ENCODE results near the gene GNB3. TPM values are rescaled to one million over a fixed set of nuclear protein-coding genes. Genes with fewer than 3 reads are reported as not detected.
A peak's percentile ranks its signal among the peaks of the same experiment; 100 is the strongest.
"Not testable (repeated sequence)": the region's sequence is repeated elsewhere in the genome, so short reads cannot be mapped to it uniquely, and the experiment has no call there.

GNB3 gene
- total RNA-seq, 1 experiment from 2014 or later: 0.21 TPM

DNA sequence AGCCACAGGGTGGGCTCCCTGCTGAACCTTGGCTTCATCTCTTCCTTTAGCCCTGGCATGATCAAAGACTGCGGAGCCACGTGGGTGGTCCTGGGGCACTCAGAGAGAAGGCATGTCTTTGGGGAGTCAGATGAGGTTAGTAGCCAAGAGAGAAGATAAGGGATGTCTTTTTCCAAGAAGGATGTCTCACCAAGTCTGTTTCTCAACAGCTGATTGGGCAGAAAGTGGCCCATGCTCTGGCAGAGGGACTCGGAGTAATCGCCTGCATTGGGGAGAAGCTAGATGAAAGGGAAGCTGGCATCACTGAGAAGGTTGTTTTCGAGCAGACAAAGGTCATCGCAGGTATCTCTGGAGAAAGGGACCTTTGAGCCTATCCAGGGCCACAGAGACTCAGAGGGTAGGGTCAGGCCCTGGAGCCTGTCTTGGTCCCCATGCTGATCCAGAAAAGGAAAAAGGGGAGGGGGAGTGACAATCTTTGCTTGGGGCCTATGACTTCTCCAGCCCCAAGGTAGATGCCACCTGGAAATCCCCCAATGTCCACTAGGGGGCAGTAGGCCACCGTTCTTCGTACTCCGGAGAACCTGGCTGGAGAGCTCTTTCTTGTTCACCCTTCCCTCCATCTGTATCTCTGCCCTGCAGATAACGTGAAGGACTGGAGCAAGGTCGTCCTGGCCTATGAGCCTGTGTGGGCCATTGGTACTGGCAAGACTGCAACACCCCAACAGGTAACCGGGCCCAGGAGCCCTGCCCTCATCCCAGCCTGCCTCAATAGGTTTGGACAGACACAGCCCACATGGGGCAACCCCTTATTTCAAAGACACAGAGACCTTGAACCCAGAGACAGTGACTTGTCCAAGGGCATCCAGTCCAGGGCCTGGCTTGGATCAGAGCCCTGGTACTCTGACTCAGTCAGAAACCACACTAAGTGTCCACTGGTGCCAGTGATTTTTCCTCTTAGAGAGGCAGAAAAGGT lies 28.6 kb downstream of the GNB3 start:
- no peak for DNase-seq (ENCODE audit: low read depth, low spot score)
- H3K9me3 ChIP-seq (ENCODE audit: control insufficient read depth, insufficient read depth, low read depth, low read length): no peaks in the 10 kb centered on the region
- intact Hi-C loops (cut with micrococcal nuclease; ENCODE audit: unreplicated experiment): no loop called here
- peak overlapping the region; percentile 72 for H3K27ac ChIP-seq (ENCODE audit: low read length)
- no TSS peak for BruUV-seq (replicated peaks)
- no peak for ATAC-seq
- peak overlapping the region; percentile 61 to 92 for H3K4me3 ChIP-seq (ENCODE audit: low read depth in 2 of 2, low read length in 2 of 2)
- peaks cover 28% of the 10 kb centered on the region for H3K4me1 ChIP-seq (ENCODE audit: control insufficient read depth, insufficient read depth, low read length)
- ChIA-PET CTCF (interaction anchor here (0.5 to 1.3 kb wide), 2 partner anchors 14 to 22 kb away, joined by 3 to 4 read pairs; no protein-coding TSS in a partner anchor), POLR2A (interaction anchor here (0.6 to 1.3 kb wide), 2 partner anchors 65 to 445 kb away, joined by 4 to 5 read pairs; no protein-coding TSS in a partner anchor)
- TF ChIP-seq, protein P1, sequence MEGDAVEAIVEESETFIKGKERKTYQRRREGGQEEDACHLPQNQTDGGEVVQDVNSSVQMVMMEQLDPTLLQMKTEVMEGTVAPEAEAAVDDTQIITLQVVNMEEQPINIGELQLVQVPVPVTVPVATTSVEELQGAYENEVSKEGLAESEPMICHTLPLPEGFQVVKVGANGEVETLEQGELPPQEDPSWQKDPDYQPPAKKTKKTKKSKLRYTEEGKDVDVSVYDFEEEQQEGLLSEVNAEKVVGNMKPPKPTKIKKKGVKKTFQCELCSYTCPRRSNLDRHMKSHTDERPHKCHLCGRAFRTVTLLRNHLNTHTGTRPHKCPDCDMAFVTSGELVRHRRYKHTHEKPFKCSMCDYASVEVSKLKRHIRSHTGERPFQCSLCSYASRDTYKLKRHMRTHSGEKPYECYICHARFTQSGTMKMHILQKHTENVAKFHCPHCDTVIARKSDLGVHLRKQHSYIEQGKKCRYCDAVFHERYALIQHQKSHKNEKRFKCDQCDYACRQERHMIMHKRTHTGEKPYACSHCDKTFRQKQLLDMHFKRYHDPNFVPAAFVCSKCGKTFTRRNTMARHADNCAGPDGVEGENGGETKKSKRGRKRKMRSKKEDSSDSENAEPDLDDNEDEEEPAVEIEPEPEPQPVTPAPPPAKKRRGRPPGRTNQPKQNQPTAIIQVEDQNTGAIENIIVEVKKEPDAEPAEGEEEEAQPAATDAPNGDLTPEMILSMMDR (IDR thresholded peaks at IDR 0.05): peak; percentile 85
- TF ChIP-seq POLR2AphosphoS5 (IDR thresholded peaks at IDR 0.05; ENCODE audit: low read depth, low read length) (0 out of 2 replicates have a peak, but pooled peaks have one; percentile 33), TCF7L2 (IDR thresholded peaks at IDR 0.05; ENCODE audit: low read depth, low read length) (no peak), SIN3A (IDR thresholded peaks at IDR 0.05; ENCODE audit: borderline replicate concordance, insufficient read depth, low read depth, low read length) (no peak)
- TF ChIP-seq, protein P2, sequence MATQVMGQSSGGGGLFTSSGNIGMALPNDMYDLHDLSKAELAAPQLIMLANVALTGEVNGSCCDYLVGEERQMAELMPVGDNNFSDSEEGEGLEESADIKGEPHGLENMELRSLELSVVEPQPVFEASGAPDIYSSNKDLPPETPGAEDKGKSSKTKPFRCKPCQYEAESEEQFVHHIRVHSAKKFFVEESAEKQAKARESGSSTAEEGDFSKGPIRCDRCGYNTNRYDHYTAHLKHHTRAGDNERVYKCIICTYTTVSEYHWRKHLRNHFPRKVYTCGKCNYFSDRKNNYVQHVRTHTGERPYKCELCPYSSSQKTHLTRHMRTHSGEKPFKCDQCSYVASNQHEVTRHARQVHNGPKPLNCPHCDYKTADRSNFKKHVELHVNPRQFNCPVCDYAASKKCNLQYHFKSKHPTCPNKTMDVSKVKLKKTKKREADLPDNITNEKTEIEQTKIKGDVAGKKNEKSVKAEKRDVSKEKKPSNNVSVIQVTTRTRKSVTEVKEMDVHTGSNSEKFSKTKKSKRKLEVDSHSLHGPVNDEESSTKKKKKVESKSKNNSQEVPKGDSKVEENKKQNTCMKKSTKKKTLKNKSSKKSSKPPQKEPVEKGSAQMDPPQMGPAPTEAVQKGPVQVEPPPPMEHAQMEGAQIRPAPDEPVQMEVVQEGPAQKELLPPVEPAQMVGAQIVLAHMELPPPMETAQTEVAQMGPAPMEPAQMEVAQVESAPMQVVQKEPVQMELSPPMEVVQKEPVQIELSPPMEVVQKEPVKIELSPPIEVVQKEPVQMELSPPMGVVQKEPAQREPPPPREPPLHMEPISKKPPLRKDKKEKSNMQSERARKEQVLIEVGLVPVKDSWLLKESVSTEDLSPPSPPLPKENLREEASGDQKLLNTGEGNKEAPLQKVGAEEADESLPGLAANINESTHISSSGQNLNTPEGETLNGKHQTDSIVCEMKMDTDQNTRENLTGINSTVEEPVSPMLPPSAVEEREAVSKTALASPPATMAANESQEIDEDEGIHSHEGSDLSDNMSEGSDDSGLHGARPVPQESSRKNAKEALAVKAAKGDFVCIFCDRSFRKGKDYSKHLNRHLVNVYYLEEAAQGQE (IDR thresholded peaks at IDR 0.05; ENCODE audit: insufficient read depth in 1 of 2, low read depth in 2 of 2, low read length in 1 of 2): no peak
- H3K27me3 ChIP-seq (ENCODE audit: control insufficient read depth, insufficient read depth, low read length): no peaks in the 10 kb centered on the region
- in situ Hi-C loops (cut with HindIII; ENCODE audit: low pct_unique_long_range_greater_than_20kb, low sequenced_read_pairs): no loop called here
- peaks cover 6% of the 10 kb centered on the region; the same call in 1 of the 2 replicates for H3K36me3 ChIP-seq (ENCODE audit: control insufficient read depth, insufficient read depth, low read length)

DNA sequence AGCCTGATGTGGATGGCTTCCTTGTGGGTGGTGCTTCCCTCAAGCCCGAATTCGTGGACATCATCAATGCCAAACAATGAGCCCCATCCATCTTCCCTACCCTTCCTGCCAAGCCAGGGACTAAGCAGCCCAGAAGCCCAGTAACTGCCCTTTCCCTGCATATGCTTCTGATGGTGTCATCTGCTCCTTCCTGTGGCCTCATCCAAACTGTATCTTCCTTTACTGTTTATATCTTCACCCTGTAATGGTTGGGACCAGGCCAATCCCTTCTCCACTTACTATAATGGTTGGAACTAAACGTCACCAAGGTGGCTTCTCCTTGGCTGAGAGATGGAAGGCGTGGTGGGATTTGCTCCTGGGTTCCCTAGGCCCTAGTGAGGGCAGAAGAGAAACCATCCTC lies 29.6 kb downstream of the GNB3 start:
- intact Hi-C loops (cut with micrococcal nuclease; ENCODE audit: unreplicated experiment); H3K36me3 ChIP-seq (ENCODE audit: control insufficient read depth, insufficient read depth, low read length); H3K9me3 ChIP-seq (ENCODE audit: control insufficient read depth, insufficient read depth, low read depth, low read length); DNase-seq (ENCODE audit: low read depth, low spot score); H3K4me3 ChIP-seq (ENCODE audit: low read depth in 2 of 2, low read length in 2 of 2); H3K27me3 ChIP-seq (ENCODE audit: control insufficient read depth, insufficient read depth, low read length); H3K27ac ChIP-seq (ENCODE audit: low read length); in situ Hi-C loops (cut with HindIII; ENCODE audit: low pct_unique_long_range_greater_than_20kb, low sequenced_read_pairs); ATAC-seq: not testable (repeated sequence)
- ChIA-PET POLR2A (interaction anchor here (0.6 to 1.3 kb wide), 2 partner anchors 59 to 64 kb away, joined by 3 to 4 read pairs; no protein-coding TSS in a partner anchor), CTCF (interaction anchor here (0.6 to 0.7 kb wide), 3 partner anchors 10 to 59 kb away, joined by 4 read pairs; no protein-coding TSS in a partner anchor)
- TSS peak; percentile 91 for BruUV-seq (replicated peaks)
- H3K4me1 ChIP-seq (ENCODE audit: control insufficient read depth, insufficient read depth, low read length): peaks cover 28% of the 10 kb centered on the region
